HG03097 (cell line): ENCODE results near the gene BSN.
A peak's percentile ranks its signal among the peaks of the same experiment; 100 is the strongest.
"Not testable (repeated sequence)": the region's sequence is repeated elsewhere in the genome, so short reads cannot be mapped to it uniquely, and the experiment has no call there.

Source experiments
- ATAC-seq: cut with Tn5 transposase; IDR thresholded peaks from one replicate; pipeline ENCODE4 v1.9.1; 2021; ENCODE audit not compliant: unreplicated experiment, low FRiP score

Gene BSN

GRCh38 chr3:49533786-49534519 is 20.3 kb upstream of the BSN start:
- no peak for ATAC-seq

DNA sequence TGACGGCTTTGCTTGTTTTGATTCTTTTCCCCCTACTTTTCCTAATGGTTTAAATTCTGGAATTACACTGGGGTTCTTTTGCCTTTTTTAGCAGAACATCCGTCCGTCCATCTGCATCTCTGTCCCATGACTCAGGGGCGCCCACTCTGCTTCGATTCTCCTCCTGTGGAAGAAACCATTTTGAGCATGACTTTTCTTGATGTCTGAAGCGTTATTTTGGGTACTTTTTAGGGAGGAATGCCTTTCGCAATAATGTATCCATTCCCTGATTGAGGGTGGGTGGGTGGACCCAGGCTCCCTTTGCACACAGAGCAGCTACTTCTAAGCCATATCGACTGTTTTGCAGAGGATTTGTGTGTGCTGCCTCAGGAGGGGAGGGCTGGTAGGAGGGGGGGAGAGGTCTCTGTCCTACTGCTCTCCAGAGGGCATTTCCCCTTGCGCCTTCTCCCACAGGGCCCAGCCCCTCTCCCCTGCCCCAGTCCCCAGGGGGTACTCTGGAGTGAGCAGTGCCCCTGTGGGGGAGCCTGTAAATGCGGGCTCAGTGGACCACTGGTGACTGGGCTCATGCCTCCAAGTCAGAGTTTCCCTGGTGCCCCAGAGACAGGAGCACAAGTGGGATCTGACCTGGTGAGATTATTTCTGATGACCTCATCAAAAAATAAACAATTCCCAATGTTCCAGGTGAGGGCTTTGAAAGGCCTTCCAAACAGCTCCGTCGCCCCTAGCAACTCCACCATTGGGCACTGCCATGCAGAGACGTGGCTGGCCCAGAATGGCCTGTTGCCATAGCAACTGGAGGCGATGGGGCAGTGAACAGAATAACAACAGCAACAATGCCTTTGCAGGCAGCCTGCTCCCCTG is 19.5 kb upstream of the BSN start:
- ATAC-seq, result no peak

GRCh38 chr3:49535971-49536874 is 18.1 kb upstream of the BSN start:
- ATAC-seq, result no peak

GRCh38 chr3:49536875-49537533 is 17.3 kb upstream of the BSN start:
- ATAC-seq, result no peak

GRCh38 chr3:49539659-49540560 is 14.4 kb upstream of the BSN start:
- peak; percentile 87 for ATAC-seq

GRCh38 chr3:49552087-49552486 is 2.2 kb upstream of the BSN start:
- ATAC-seq, result no peak

- ATAC-seq, result no peak
Observed at GRCh38 chr3:49553324-49553691, 969 bp upstream of the BSN start.

DNA sequence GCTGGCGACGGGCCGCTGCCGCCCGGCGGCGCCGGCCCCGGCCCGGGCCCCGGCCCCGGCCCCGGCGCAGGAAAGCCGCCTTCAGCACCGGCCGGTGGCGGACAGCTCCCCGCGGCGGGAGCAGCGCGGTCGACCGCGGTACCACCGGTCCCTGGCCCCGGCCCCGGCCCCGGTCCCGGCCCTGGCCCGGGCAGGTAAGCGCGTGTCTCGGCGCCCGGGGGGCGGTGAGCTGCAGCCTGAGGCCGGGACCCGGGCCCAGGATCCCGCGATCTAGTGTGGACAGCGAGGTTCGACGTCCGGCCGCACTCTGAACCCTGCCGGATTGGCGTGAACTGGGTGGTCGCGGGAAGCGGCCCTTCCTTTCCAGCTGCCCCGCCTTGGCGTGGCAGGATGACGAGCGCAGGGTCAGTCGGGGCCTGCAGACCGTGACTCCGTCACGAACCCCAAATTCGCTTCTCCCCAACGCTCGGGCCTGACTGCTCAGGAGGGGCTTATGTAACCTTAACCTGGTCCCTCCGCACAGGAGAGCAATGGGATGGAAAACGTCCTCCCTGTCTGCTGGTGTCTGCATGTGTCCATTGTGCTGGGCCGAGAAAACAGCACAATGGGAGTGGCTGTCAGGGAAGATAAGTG is 472 bp downstream of the BSN start:
- ATAC-seq, result peak; percentile 56

DNA sequence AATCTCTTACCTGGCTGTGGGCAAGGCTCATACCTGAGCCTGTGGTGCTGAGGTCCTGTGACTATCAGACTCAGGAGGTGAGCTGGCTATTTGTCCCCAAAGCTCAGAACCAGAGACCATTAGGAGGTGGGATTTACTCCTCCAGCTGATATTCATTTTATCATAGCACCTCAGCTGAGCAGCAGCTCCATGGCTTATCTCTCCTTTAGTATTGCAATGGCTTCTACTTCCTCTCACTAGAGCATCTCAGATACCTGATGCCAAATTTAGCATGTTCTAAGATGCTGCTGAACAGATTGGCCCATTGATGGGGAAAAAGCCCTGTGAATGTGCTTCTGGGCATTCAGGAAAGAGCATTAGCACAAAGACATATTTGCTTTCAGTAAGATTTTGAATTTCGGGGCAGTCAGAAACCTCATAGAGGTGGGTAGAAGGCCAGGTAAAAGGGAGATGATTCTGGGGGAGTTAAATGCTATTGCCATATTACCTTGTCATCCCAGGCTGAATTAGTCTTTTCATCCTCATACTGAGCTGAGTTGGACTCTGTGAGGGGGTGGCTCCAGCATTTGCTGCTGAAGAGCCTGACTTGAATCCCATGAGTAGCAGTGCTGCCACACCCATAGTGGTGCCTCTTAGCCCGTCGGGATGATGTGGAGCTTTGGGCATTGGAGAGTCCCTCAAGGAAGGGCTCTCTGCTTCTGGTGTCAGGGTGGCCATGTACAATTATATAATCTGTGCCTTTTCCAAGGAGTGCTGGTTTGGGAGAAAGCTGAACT is 2.4 kb downstream of the BSN start:
- ATAC-seq, result no peak

DNA sequence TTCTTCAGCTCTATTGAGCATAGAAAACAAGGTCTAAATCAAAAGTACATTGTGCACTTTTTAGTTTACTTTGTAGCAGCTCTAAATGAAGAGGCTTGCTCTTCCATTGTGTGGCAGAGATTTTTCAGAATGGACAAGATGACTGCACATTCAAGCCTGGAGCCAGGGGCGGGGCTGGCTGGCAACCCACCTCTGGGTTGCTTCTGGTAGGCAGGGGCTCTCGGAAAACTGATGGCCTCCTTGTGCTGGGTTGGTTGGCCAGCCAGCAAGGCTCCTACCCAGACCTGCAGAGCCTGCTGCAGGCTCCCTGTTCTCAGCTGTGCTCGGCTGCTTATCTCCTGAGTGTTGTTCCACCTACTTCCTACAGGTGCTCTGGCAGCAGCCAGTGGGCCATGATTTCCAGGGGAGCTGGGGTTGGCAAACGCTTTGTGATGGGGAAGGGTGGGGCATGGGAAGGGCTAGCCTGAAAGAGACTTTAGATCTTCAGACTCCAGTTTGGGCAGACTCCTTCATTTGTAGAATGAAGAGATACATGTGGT is 8.8 kb downstream of the BSN start:
- no peak for ATAC-seq

DNA sequence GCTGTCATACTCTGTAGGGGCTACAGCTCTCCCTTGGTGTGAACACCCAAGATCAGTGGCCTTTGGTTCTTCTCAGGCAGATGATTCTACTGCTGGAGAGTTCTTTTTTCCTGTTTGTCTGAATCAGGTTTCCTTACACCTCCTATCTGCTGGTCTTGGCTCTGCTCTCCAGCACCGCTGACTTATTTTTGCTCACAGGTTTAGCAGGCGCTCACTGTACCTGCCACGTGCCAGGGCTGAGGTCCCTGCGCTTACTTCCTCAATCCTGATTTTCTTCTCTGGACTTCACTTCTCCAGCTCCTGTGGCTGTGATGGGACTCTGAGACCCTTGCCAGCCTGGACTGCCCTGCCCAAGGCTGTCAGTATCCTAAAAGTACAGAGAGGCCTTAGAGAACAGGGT is 9.5 kb downstream of the BSN start:
- ATAC-seq, result no peak

DNA sequence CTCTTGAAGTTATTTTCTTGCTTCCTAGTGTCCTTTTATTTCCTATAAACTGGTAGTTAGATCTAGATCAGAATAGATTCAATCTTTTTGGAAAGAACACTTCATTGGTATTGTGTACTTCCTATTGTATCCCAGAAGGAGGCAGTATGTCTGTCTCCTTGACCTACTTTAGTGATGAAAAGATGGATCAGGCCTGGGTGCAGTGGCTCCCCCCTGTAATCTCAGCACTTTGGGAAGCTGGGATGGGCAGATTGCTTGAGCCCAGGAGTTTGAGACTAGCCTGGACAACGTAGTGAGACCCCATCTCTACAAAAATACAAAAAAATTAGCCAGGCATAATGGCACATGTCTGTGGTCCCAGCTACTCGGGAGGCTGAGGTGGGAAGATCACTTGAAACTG is 12.0 kb downstream of the BSN start:
- ATAC-seq, result no peak

DNA sequence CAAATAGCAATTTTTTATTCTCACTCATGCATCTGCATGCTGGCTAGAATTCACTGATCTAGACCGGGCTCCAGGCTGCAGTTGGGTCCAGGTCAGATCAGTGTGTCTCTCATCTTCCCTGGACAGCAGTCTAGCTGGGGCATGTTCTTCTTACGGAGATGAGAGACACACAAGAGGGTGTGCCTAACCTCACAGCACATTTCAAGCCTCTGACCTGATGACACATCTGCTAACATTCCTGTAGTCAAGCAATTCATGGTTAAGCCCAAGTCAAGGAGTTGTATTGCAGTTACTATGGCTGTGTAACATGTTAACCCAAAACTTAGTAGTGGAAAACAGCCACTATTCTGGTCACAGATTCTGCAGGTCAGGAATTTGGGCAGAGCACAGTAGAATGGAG is 13.1 kb downstream of the BSN start:
- ATAC-seq, result no peak

GRCh38 chr3:49568965-49569364 is 14.7 kb downstream of the BSN start:
- ATAC-seq, result no peak

GRCh38 chr3:49570028-49570654 is 15.9 kb downstream of the BSN start:
- ATAC-seq, result no peak

DNA sequence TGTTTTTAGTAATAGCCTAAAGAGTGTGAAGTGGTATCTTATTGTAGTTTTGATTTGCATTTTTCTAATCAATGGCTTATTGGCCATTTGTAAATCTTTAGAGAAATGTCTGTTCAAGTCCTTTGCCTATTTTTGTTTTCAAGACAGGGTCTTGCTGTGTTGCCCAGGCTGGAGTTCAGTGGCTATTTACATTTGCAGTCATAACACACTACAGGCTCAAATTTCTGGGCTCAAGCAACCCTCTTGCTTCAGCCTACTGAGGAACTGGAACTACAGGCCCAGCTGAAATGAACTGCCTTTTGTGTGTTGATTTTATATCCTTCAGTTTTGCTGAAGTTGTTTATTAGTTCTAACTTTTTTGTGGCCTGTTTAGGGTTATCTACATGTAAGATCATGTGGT is 27.9 kb downstream of the BSN start:
- ATAC-seq, result no peak

DNA sequence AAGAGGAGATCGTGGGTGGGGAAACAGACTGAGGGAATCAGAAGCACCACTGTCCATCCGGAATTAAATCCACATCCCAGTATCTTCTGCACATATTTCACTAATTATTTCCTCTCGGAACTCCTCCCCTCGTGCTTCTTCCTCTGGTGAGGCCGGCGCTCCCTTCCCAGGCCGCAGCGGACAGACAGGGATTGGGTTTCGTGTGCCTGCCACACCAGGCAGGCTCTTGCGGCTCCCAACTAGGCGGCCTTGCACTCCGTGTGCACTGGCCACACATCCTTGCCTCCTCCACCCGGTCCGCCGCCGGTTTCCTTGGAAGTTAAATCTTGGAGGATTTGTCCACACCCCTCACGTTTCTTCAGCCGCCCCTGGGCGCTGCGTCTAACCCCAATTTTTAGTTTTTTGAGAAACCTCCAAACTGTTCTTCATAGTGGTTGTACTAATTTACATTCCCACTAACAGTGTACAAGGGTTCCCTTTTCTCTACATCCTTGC is 31.0 kb downstream of the BSN start:
- not testable (repeated sequence) for ATAC-seq
